ENCODE results near the gene LCE1F.

The LCE1F gene, protein sequence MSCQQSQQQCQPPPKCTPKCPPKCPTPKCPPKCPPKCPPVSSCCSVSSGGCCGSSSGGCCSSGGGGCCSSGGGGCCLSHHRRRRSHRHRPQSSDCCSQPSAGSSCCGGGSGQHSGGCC

DNA sequence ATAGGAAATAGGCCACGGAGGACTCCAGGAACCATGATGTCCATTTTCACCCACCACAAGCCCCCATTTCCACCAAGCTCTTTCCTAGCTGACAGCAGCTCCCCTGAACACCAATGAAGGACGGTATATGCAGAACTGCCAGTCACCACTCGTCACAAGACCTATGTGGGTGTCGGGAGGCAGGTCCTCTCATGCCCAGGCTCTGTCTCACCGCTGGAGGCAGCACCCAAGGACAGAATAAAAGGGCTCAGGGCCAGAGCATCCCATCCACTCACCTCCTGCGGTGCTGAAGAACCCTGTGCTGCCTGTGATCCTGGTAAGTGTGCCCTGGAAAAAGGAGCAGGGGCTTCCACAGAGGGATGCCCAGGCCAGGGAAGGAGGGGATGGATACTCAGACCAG, at the start of gene LCE1F:
LCE1F (plus strand) TSS at position 266 of the 400 bp plus-strand sequence. CDS start 1,232 bp downstream, outside the sequence.
- TF ChIP-seq GATA3 (IDR thresholded peaks at IDR 0.05; ENCODE audit: low read depth, low read length) (no peak), GATA2 (IDR thresholded peaks at IDR 0.05; ENCODE audit: low read depth, low read length) (no peak)

DNA sequence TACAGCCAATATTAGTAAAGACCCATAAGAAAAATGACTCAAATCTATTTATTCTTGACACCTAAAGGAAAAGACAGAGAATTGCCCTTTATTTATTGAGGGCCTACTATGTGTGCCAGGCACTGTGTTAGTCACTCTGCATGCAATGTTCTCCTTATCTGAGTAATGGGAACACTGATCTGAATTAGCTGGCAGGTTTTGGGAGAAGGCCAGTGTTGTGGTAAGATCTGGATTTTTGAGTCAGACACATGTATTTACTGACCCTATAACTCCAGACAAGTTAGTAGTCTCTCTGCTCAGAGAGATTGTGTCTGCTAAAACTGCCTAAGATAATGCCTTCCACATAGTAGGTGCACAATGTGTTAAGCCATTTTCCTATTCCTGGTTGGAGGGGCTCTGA, 49.7 kb upstream of the LCE1F start:
- TF ChIP-seq GATA3 (IDR thresholded peaks at IDR 0.05; ENCODE audit: low read depth, low read length) (no peak), GATA2 (IDR thresholded peaks at IDR 0.05; ENCODE audit: low read depth, low read length) (no peak)

DNA sequence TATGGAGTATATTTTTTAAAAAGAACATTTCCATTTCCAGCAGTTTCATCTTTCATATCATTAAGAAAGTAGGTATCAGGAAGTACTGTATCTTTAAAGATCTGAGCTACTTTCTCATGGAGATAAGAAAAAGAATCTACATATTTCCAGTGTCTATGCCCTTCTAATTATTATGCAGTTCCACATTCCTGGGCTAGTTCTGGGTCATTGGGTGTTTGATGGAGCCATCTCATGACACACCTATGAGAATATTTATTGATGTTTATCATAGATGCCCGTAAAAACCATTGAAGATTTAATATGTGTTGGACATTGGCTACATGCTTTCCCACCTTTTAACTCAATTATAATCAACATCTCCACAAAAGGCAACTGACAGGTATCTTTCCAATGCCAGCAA, 46.0 kb upstream of the LCE1F start:
- TF ChIP-seq GATA2 (IDR thresholded peaks at IDR 0.05; ENCODE audit: low read depth, low read length) = no peak

DNA sequence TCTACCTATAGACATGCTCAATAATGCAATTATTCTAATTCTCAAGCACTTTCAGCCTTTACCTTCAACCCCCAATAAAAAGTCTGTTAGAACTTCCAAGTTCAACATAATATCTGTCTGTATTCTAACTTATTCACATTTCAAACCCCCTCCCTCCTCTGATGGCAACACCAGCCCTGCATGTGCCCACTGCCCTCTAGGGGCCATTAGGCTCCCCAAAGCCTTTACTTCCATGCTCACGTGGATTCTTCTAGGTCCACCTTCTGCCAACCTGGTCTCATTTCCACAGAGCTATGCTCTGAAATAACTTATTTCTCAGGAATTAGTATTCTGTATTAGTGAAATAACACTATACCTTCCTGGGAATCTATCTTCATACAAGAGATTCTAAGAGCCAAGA, 39.3 kb upstream of the LCE1F start:
- TF ChIP-seq GATA2 (IDR thresholded peaks at IDR 0.05; ENCODE audit: low read depth, low read length) (no peak), GATA3 (IDR thresholded peaks at IDR 0.05; ENCODE audit: low read depth, low read length) (no peak)

DNA sequence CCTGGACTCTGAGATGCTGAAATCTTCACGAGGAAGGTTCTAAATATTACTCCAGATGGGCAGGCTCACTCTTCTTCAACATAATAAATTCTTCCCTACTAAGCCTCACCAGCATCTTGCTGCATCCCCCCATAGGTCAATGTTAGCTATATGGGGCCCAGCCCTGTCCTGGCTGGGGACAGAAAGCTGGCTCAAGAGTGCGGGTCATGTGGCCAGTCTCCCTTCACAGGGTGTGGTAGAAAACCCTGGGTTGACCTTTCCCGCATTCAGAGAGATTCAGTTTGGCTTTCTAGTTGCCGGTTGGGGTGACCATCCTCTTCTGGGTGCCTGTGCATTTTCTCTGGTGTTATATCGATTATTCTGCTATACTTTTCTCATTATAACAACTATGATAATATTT, 36.9 kb upstream of the LCE1F start:
- no peak for TF ChIP-seq GATA3 (IDR thresholded peaks at IDR 0.05; ENCODE audit: low read depth, low read length)
- no peak for TF ChIP-seq GATA2 (IDR thresholded peaks at IDR 0.05; ENCODE audit: low read depth, low read length)

DNA sequence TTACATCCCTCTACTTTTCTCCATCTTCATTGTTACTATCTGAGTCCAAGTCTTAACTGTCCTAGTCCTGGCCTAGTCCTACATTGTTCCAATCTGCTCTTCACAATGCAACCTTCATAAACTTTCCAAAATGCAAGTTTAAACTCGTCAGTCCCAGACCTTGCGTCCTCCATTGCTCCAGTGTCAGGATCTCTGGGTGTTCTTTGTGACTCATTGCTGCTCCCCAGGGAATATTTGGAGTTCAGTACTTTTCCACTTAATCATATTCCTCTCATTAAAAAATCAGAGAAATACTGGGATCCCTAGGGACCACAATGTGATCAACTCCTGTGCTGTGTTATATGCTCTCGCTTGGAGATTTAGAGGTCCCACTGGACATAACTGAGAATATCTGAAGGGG, 35.1 kb upstream of the LCE1F start:
- TF ChIP-seq GATA3 (IDR thresholded peaks at IDR 0.05; ENCODE audit: low read depth, low read length) (no peak), GATA2 (IDR thresholded peaks at IDR 0.05; ENCODE audit: low read depth, low read length) (no peak)

DNA sequence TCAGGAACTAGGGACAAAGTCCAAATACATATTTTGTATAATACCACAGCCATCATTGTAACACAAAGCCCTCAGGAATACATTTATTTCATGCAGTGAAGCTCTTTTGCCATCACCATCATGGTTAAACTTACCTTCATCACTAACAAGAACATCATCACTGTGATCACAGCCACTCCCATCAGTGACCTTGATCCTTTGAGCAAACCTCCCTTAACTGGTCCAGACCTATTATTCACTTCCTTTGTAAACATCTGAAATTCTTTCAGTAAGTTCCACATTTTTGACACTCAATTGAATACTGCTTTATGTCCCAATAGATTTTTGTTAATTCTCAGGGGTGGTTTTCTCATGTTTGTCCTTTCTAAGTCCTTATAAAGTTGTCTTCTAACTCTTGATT, 33.3 kb upstream of the LCE1F start:
- TF ChIP-seq GATA2 (IDR thresholded peaks at IDR 0.05; ENCODE audit: low read depth, low read length) = no peak
- no peak for TF ChIP-seq GATA3 (IDR thresholded peaks at IDR 0.05; ENCODE audit: low read depth, low read length)

DNA sequence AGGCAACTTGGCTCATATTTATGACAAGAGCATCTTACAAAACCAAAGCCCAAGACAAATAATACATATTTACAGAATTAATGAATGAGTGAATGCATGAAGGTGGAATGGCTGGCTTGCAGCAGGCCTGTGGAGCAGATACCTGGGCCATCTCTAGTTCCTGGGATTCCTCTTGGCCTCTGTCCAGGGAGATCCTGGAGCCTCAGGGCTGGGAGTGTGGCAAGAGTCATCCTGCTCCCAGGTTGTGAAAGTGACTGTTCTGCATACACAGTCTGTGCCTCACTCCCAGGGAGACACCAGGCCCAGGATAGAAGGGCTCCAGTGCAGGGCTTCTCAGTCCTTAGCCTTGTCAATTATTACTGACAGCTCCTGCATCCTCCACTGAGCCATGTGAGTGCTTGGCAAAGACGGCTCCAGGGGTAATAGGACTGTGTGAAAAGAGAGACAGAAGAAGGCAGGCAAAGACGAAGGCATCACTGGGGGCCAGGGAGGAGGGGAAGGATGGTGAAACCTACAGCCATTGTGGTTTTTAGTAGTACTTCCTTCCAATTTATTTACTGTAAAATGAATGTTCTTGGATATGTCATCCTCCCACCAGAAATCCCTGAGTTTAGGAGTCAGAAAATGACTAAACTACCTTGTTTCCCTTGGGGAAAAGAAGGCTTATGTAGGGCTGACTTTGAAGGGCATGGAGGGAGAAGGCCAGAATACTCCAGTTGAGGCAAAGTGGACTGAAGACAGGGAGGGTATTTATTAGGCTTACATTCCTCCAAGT, 31.4 kb upstream of the LCE1F start:
- no peak for TF ChIP-seq GATA2 (IDR thresholded peaks at IDR 0.05; ENCODE audit: low read depth, low read length)
- no peak for TF ChIP-seq GATA3 (IDR thresholded peaks at IDR 0.05; ENCODE audit: low read depth, low read length)

DNA sequence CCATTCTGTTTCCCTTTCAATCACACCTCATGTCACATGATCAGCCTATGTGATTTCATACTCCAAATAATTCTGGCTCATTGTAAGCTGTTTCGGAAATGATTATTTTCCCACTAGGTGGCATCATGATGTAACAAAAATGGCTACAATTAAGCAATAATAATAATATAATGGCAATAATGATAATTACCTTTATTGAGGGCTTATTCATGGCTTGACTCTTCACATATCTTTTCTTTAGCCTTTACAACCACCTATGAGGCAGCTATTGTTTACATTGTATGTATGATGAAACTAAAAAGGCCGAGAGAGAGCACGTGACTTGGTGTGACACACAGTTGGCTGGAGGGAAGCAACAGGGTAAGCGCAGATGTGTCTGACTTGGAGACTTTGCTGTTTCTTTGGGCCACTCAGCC, 29.6 kb upstream of the LCE1F start:
- no peak for TF ChIP-seq GATA3 (IDR thresholded peaks at IDR 0.05; ENCODE audit: low read depth, low read length)
- no peak for TF ChIP-seq GATA2 (IDR thresholded peaks at IDR 0.05; ENCODE audit: low read depth, low read length)

DNA sequence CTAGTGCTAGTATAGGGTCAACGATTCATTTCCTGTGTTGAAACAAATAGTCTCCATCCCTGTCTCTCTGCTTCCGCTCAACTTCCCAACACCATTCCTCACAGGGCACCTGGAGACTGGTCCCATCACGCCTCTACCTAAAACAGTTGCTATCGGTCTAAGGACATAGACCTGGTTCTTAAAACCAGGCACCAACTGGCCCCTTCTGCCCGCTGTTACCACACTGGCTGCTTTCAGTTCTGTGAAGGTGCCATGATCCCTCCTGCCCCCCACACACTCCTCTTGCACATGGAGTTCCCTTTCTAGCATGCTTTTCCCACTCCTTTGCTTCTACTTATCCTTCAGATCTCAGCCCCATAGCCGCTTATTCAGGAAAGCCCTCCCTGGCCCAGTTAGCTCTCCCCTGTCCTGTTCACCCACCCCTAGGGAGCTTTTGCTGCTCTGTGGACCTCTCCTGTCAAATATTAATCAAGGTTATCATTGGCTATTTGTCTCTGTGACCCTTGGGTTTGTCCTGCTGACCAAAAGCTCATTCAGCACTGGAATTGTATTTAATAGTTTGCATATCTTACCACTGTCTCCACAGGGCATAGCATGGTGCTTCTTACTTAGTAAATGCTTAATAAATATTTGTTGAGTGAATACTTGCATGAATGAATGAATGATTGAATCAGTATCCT, 29.0 kb upstream of the LCE1F start:
- no peak for TF ChIP-seq GATA3 (IDR thresholded peaks at IDR 0.05; ENCODE audit: low read depth, low read length)
- no peak for TF ChIP-seq GATA2 (IDR thresholded peaks at IDR 0.05; ENCODE audit: low read depth, low read length)

DNA sequence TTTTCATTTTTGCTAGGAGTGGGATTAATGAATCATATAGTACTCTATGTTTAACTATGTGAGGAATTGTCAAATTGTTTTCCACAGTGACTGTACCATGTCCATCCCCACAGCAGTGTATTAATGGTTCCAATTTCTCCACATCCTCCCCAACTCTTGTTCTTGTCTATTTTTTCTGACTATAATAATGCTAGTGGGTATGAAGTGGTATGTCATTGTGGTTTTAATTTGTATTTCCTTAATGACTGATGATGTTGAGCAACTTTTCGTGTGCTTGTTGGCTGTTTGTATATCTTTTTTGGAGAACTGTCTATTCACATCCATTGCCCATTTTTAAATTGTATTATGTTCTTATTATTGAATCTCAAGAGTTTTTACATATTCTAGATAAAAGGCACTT, 27.1 kb upstream of the LCE1F start:
- no peak for TF ChIP-seq GATA3 (IDR thresholded peaks at IDR 0.05; ENCODE audit: low read depth, low read length)
- TF ChIP-seq GATA2 (IDR thresholded peaks at IDR 0.05; ENCODE audit: low read depth, low read length) = no peak

DNA sequence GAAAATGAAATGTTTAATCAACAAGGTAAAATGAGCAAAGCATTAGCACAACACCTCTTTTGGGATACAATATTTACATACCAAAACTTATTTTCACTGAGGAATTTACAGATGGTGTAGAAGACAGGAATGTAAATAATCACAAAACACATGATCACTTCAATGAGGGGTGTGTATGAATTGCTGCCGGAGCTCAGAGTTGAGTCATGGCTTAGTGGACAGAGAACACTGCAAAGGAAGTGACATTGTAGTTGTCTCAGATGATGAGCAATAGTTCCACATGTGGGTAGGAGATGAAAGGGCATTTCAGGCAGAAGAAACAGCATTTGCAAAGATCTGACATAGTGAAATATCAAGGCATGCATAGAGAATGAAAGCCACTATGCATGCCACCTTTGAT, 22.7 kb upstream of the LCE1F start:
- no peak for TF ChIP-seq GATA2 (IDR thresholded peaks at IDR 0.05; ENCODE audit: low read depth, low read length)
- no peak for TF ChIP-seq GATA3 (IDR thresholded peaks at IDR 0.05; ENCODE audit: low read depth, low read length)

DNA sequence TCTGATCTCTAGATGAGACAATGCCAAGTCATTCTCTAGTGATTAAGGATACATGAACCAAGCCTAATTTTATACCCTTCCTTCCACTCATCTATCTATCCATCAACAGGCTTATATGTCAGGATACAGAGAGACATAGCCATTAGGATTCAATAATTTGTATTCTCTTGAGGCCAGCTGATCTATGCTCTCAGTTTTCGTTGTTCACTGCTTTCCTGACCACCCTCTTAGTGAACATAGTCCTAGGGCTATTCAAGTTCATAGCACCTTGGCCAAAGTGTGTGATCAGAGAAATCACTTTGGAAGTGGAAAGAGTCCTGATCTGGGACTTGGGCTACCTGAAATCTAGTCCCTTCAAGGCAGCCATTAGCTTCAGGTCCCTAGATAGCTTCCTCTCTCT, 21.4 kb upstream of the LCE1F start:
- TF ChIP-seq GATA3 (IDR thresholded peaks at IDR 0.05; ENCODE audit: low read depth, low read length) (no peak), GATA2 (IDR thresholded peaks at IDR 0.05; ENCODE audit: low read depth, low read length) (no peak)

DNA sequence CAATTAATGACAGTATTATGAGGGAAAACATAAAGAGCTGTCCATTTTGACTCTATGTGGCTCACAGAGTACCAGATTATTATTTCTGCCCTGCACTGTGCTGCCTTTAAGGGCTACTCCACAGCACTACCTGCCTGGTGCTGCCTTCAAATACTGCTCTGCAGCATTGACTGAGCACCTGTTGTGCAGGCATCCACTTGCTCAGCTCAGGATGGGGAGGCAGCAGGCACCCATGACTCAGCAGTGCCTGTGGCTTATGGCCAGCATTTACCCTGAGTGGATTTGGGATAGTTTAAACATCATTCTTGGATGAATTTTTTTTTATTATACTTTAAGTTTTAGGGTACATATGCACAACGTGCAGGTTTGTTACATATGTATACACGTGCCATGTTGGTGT, 18.1 kb upstream of the LCE1F start:
- TF ChIP-seq GATA3 (IDR thresholded peaks at IDR 0.05; ENCODE audit: low read depth, low read length) (no peak), GATA2 (IDR thresholded peaks at IDR 0.05; ENCODE audit: low read depth, low read length) (no peak)

DNA sequence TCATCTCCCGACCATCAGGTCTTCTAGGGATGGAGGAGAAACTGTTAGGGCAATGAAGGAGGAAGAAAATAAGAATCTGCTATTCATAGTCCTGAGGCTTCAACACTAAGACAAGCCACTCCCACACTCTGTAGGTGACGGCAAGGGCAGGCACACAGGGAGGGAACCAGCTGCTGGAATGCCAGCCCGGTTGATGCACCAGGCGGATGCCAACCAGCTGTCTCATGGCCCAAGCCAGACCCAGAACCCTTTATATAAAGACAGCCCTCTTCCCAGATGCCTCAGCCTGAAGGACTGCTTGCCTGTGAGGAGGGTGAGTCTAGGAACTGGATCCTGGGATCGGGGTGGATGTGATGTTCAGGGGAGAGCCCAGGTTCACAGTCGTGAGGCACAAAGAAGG, 17.2 kb upstream of the LCE1F start, which contains the start of gene KPRP:
KPRP (plus strand) TSS at position 279 of the 400 bp plus-strand sequence. CDS start 1,564 bp downstream, outside the sequence.
- TF ChIP-seq GATA3 (IDR thresholded peaks at IDR 0.05; ENCODE audit: low read depth, low read length) (no peak), GATA2 (IDR thresholded peaks at IDR 0.05; ENCODE audit: low read depth, low read length) (no peak)
